HG02943 (cell line): ENCODE measurements around the gene PDZK1IP1.
"Not testable (repeated sequence)": the region's sequence is repeated elsewhere in the genome, so short reads cannot be mapped to it uniquely, and the experiment has no call there.

Experiments
- ATAC-seq: cut with Tn5 transposase; IDR thresholded peaks from one replicate; pipeline ENCODE4 v1.9.1; 2021; ENCODE audit warnings: mild to moderate bottlenecking, low read depth, moderate library complexity; ENCODE audit not compliant: unreplicated experiment

The PDZK1IP1 gene

GRCh38 chr1:47181955-47182675 is 7.7 kb downstream of the PDZK1IP1 start:
- no peak for ATAC-seq

- no peak for ATAC-seq
Observed at GRCh38 chr1:47181095-47181954, 8.5 kb downstream of the PDZK1IP1 start.

GRCh38 chr1:47180603-47181094 is 9.2 kb downstream of the PDZK1IP1 start:
- no peak for ATAC-seq

GRCh38 chr1:47179988-47180563 is 9.8 kb downstream of the PDZK1IP1 start:
- no peak for ATAC-seq

GRCh38 chr1:47179017-47179987 is 10.5 kb downstream of the PDZK1IP1 start:
- peak; percentile 80 for ATAC-seq

GRCh38 chr1:47178654-47179016 is 11.2 kb downstream of the PDZK1IP1 start:
- ATAC-seq: no peak

GRCh38 chr1:47178020-47178419 is 11.8 kb downstream of the PDZK1IP1 start:
- ATAC-seq: no peak

- ATAC-seq: peak; percentile 50
Observed at GRCh38 chr1:47175227-47175934, 14.5 kb downstream of the PDZK1IP1 start.

GRCh38 chr1:47174656-47175020 is 15.2 kb downstream of the PDZK1IP1 start:
- ATAC-seq: no peak

- no peak for ATAC-seq
Observed at GRCh38 chr1:47172782-47173181, 17.1 kb downstream of the PDZK1IP1 start.

GRCh38 chr1:47164552-47164951 is 25.3 kb downstream of the PDZK1IP1 start:
- ATAC-seq: no peak

GRCh38 chr1:47161298-47162040 is 28.4 kb downstream of the PDZK1IP1 start:
- ATAC-seq: no peak

- no peak for ATAC-seq
Observed at GRCh38 chr1:47160716-47161115, 29.1 kb downstream of the PDZK1IP1 start.

GRCh38 chr1:47157957-47158356 is 31.9 kb downstream of the PDZK1IP1 start:
- not testable (repeated sequence) for ATAC-seq

- not testable (repeated sequence) for ATAC-seq
Observed at GRCh38 chr1:47156457-47156856, 33.4 kb downstream of the PDZK1IP1 start.

- not testable (repeated sequence) for ATAC-seq
Observed at GRCh38 chr1:47149162-47149561, 40.7 kb downstream of the PDZK1IP1 start.

- ATAC-seq: no peak
Observed at GRCh38 chr1:47147047-47147785, 42.6 kb downstream of the PDZK1IP1 start.

GRCh38 chr1:47146495-47146894 is 43.3 kb downstream of the PDZK1IP1 start:
- ATAC-seq: not testable (repeated sequence)
